Fibroblast of peridontal ligament (primary cell): ENCODE data around the gene SMCR8.
"Not testable (repeated sequence)": the region's sequence is repeated elsewhere in the genome, so short reads cannot be mapped to it uniquely, and the experiment has no call there.

ENCODE experiments used
- DNase-seq: peaks from one replicate; pipeline ENCODE4 v3.0.0-alpha.2; 2010; ENCODE audit errors: extremely low read depth

The SMCR8 gene

DNA sequence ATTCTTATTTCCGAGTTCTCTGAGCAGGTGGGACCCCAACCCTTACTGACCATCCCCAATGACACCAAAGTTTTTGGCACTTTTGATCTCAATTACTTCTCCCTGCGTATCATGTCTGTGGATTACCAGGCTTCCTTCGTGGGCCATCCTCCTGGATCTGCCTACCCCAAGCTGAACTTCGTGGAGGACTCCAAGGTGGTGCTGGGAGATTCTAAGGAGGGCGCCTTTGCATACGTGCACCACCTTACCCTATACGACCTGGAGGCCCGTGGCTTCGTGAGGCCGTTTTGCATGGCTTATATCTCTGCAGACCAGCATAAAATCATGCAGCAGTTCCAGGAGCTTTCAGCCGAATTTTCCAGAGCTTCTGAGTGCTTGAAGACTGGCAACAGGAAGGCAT is 868 bp downstream of the SMCR8 start:
- no peak for DNase-seq

DNA sequence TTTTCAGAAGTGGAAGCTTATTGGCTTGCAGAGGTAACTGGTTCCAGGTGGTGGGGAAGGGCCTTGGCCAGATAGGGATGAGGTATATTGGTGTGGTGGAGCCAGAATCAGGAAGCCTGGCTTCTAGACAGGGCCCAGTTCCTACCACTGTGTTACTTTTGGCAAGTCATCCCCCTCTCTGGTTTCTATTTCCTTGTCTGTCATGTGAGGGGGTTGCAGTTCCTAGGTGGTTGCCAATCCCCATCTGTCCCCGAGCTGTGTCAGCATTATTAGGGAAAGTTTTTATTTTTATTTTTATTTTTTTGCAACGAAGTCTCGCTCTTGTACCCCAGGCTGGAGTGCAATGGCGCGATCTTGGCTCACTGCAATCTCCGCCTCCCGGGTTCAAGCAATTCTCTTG is 3.0 kb downstream of the SMCR8 start:
- no peak for DNase-seq

DNA sequence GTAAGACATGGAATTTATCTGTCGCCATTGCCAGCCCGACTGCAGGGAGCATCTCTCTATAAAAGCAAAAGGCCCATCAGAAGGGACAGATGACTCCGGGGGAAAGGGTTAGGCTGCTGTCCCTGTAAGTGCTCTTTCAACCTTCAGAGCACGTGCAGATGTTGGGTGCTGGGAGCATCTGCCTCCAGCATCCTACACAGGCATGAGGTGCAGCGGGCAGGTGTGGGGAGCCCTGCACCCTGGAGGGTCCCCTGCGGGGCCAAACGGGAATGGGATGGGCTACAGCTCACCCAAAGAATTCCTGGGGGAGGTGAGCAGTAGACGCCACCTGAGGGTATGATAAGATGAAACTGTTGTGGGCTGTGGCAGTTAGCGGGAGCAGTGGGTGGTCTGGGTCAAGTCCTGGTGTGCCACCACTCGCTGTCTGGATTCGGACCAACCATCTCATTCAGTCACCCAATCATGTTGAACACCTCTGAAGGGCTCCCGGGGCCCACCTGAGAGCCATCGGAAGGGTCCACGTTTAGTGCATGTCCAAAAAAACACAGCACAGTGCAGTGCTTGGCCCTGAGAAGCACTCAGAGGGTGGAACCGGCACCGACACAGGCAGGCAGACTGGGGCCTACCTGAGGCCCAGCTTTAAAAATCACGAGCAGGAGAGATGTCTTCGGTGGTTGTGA is 3.8 kb downstream of the SMCR8 start:
- DNase-seq = no peak

DNA sequence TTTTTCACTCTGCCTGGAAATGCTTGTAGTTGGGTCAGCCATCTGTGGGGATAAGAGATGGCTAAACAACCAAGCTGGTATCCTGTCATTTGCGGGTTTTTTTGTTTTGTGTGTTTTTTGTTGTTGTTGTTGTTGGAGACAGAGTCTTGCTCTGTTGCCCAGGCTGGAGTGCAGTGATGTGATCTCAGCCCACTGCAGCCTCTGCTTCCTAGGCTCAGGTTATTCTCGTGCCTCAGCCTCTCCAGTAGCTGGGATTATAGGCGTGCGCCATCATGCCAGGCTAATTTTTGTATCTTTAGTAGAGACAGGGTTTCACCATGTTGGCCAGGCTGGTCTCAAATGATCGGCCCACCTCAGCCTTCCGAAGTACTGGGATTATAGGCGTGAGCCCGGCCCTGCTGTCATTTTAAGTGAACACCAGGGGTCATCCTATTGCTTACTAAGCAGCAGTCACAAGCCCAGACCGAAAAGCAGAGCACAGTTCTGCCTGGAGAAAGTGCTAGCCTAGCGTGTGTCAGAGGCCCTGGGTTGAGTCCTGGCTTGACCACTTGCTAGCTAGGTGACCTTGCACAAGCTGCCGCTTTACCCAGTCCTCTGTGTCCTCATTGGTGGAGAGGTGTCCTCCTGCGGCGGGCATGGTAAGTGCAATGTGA is 4.6 kb downstream of the SMCR8 start:
- DNase-seq = peak; percentile 75

DNA sequence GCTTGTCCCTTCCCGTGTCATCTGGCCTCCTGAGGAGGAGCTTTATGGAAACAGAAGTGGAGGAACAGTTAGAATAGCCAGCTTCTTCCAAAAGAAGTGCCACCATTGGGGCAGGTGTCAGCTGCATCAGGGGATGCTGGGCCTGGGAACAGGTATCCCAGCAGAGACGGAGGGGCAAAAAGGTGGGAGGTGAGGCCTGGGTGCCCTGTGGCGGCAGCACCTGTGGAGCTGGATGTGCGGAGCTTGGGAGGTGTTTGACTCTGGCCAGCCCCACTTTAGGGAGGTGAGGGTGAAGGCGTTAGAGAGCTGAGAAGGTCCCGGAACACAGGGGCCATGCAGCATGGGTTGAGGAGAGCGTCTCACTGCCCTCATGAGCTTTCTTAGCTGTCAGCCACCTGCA is 5.2 kb downstream of the SMCR8 start:
- DNase-seq = no peak

DNA sequence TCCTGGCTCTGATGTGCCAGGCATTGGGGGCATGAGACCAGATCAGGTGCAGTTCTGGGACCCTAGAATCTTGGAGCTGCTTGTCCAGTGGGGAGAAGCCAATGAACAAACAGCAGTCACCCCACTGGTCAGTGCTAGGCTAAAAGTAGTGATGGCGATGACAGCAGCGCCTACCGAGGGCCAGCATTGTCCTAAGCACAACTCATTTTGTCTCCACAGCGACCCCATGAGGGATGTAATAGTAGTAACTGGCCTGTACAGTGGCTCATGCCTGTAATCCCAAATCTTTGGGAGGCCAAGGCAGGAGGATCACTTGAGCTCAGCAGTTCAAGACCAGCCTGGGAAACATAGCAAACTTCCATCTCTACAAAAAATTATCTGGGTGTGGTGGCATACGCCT is 6.2 kb downstream of the SMCR8 start:
- peak; percentile 21 for DNase-seq

DNA sequence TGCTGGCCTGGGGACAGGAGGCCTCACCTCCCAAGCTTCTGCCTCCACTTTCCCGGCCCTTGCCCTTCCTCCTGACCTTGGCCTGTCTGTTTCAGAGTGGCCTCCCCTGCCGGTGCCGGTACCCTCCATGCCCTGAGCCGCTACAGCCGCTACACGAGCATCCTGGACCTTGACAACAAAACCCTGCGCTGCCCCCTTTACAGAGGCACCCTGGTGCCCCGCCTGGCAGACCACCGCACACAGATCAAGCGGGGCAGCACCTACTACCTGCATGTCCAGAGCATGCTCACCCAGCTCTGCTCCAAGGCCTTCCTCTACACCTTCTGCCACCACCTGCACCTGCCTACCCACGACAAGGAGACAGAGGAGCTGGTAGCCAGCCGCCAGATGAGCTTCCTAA is 7.4 kb downstream of the SMCR8 start:
- no peak for DNase-seq

DNA sequence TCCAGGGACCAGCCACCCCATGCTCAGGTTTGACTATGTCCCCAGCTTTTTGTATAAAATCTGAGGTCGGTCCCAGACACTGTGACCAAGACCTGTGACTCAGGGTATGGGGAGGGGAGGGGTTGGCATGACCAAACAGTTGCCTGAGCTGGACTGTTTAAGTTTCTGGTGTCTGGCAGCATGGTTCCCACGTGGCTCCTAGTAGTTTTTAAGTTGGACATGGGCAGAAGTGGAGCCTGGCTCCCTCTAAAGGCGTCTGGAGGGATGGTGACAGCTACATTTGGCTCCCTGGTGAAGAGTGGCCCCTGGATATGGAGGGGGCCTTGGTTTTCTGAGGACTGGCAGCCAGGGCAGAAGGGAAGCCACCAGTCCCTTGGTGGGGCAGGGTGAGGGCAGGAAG is 7.9 kb downstream of the SMCR8 start:
- DNase-seq = peak; percentile 23

DNA sequence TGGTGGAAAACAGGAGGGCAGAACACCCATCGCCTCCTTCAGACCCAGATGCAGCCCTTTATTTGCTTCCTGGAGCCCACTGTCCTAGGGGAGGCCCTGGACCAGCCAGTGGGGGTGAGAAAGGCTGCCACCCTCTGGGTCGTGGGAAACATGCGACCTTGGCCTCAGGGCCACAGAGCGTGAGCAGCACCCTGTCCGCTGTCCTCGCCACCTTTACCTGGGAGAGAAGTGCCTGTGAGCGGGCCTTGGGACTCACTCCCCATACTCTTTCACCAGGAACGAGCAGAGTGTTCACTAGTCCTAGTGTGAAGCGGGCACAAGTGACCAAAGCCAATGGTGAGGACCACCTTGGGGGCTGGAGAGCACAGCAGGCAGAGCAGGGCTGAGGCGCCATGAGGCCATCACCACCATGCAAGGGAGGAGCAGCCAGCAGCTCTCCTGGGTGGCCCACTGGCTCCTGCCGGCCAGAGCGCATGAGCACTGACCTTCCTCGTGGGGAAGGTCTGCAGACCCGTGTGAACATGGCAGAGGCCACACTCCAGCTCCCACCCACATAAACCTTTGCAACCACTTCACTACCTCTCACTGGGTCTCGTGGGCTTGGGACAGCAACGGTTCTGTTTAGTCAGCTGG is 8.5 kb downstream of the SMCR8 start:
- no peak for DNase-seq

DNA sequence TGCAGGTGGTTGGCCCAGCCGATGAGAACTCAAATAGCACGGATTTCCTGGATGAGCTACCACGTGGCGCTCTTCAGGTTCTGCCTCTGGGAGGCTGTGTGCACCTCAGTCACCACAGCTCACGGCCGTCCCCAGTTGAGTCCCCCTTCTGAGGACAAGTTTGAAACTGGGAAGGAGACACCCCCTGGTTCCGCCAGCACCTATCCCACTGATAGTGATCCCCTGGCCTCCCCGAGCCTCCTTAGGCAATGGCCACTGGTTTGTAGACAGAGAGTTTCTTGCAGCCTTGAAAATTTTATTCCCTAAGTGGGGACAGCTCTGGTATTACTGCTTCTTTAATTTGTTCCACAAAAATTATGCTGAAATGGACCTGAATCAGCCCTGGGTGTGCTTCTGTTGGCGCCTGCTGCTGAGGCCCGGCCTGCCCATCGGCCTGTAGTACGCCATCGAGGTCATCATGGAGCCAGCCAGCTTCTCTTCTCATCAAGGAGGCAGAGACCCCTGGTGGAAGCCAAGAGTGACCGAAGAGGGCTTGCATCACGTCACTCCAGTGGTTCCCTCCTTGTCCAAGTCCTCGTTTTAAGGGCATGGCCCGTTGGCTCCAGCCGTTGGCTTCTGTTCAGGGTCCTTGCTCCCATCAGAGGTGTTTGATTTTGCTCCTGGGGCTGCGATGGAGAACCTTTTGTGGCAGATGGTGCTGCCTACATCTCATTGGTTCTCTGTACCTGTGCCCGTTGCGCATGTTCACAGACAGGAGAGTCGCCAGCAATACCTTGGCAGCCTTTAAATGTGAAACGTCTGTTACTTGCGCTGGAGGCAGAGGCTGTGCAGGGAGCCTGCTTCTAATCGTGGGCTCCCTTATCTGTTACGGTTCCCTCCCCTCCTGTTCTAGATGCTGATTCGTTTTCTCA is 9.3 kb downstream of the SMCR8 start:
- DNase-seq = no peak

DNA sequence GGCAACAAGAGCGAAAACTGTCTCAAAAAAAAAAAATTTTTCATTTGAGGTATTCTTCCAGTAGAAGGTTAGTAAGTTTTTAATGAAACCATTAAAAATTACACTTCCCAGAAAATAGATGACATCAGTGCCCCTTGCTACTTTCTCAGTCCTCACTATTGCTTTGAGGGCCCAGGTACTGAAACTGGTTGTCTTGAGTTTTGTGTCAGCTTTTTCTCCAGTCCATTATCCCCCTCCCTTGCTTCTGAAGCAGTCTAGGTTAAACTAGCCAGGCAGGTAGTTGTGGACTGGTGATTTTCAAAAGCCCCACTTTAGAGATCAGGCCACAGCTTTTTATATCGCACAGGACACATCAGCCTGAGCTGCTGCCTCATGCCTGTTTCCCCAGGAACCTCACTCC is 10.9 kb downstream of the SMCR8 start:
- DNase-seq = no peak

DNA sequence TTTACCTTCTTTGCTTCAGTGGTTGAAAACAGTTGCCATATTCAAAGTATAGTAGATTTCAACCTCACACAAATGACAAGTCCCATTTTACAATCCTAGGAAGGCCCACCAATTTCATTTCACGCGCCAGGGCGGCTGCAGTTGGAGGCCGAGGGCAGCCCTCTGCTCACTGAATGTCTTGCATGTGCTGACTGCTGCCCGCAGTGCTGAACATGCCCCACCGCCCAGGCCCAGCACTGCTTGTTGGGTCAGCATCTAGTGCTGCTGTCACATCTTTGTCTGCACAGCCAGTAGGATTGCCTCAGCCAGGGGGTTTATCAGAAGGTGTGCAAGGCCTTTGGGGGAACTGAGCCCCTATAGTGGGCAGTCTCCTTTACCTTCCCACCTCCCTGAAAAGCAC is 11.5 kb downstream of the SMCR8 start:
- DNase-seq = no peak

DNA sequence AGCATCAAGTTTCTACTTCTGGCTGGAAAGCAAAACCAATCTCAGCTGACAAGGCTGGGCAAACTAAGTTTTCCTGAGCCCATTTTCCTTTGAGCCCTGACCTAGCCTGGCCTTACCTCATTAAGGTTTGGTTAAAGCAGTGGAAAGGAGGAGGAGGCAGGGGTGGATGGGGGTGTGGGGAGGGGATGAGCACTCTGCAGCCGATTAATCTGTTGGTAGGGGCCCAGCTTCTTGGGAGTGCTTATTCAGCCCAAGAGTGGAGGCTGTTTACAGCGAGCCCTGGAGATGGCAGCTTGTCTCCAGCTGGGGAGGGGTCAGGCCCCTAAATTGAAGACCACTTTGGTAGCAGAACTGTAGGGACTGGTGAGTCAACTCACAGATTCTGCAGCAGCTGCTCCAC is 12.0 kb downstream of the SMCR8 start:
- peak; percentile 26 for DNase-seq

DNA sequence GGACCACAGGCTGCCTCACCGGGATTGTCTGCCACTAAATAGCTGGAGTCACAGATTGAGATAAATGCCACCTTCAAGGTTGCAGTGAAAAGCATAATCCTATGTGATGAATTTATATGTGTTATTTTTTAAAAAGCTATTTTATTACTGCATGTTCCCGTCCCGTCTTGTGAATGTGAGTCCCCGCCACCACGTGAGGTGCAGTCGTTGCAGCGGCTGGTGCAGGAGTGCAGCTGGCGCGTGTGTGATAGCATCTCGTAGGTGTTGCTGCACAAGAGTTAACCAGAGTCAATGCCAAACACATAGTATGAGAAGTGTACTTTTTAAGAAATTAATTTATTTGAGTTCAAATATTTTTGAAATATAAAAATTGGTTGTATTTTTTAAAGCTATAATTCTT is 12.5 kb downstream of the SMCR8 start:
- no peak for DNase-seq

DNA sequence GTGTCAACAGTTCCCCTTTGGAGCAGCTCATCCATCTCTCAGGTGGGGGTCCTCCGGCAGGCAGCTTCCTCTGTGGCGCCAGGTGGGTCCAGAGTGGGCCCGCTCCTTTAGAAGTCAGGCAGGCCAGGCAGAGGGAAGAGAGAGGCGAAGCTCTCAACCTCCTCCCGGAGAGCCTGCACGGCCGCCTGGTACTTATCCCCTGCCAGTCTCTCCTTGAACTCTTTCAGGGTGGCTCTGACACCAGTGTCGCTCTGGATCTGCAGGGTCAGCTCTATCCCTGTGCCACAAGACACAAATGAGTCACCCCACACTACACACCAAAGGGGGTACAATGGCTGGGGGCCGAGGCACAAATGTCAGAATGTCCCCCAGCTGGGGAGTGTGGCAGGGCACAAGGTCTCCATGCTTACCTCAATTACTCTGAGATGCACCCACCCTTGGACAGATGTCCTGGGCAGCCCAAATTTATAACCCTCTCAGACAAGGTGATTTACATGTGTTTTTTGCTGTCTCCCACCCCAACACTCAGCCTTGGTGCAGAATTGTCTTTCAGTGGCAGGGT is 13.6 kb downstream of the SMCR8 start:
- no peak for DNase-seq

DNA sequence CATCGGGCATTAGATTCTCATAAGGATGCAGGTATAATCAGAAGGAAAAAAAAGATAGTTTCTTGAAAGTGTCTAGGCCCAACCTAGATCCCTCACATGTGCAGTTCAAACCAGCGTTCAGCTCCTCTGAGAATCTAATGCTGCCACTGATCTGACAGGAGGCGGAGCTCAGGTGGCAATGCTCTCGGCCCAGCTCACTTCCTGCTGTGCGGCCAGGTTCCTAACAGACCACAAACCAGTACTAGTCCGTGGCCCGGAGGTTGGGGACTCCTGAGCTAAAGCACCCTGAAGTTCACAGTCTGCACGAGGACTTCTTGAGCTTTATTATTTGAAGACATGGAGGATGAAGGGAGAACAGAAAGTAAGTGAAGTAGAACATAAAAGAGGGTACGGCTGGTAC is 16.8 kb downstream of the SMCR8 start:
- DNase-seq = no peak

DNA sequence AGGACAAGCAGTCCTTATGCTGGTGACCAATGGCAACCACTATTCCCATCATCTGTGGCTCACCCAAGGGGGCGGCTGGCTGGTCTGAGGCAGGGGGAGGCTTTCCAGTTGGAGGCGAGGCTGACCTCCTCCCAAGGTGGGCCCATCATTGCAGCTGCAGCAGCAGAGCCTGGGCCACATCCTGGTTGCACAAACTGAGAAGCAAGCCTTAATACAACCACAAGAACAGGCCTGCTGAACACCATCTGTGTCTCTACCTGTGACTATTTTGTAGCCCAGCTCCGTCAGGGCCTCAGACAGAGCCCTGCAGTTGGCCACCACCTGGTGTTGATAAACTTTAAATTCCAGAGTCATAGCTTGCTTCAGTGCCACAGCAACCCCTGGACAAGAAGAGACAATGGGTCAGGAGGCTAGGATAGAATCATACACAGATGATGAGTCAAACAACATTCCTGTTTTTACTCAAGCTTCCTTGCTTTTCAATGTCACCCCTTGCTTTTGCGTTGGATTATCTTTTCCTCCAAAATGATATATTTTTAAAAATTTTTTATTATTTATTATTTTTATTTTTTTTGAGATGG is 17.9 kb downstream of the SMCR8 start:
- DNase-seq = no peak

DNA sequence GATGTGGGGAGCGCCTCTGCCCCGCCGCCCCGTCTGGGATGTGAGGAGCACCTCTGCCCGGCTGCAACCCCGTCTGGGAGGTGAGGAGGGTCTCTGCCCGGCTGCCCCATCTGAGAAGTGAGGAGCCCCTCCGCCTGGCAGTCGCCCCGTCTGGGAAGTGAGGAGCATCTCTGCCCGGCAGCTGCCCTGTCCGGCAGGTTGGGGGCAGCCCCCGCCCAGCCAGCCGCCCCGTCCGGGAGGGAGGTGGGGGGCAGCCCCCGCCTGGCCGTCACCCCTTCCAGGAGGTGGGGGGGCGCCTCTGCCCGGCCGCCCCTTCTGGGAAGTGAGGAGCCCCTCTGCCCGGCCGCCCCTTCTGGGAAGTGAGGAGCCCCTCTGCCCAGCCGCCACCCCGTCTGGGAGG is 23.1 kb downstream of the SMCR8 start:
- DNase-seq = not testable (repeated sequence)

DNA sequence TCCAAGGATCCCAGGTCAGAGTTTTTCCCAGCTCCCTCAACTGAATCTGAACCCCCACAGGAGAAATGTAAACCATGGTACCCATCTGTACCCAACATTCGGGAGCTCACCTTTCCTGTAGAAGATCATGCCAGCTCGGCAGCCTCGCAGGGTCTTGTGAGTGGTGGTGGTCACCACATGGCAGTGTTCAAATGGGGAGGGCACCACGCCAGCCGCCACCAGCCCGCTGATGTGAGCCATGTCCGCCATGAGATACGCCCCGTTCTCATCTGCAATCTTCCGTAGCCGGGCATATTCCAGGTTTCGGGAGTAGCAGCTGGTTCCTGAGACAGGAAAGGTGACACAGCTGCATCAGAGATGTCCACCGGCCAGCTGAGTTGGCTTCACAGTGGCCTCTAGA is 24.8 kb downstream of the SMCR8 start:
- DNase-seq = no peak

DNA sequence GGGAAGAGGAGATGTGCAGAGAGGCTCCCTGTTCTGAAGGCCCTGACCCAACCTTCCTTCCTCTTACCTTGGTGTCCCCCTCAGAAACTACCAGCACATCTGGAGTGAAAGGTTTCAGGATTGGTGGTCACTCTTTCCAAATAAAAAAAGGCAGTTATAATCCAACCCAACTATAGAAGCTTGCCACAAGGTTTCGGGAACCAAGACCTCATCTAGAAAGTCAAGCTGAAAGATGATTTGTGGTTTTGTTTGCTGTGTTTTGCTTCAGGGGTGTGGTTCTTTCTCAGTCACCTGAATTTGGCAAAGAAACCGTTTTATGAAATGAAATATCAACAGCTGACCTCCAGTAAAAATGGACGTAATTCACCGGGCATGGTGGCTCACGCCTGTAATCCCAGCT is 28.9 kb downstream of the SMCR8 start:
- DNase-seq = no peak

DNA sequence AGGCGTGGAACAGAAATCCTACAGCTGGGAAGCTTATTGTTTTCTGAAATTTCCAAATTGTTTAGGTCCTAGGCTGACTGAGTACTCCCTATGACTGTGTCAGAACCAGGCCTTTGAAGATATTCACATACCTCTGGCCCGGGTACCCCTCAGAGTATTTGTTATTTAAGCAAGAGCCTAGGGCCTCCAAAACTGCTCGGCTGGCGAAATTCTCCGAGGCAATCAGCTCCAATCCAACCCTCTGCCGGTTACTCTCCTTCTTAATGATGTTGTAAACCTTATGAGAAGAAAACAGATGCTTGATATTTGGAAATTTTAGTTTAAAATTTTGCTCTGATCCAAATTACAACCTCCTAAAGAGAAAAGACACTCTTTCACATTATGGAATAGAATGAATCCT is 38.4 kb downstream of the SMCR8 start:
- no peak for DNase-seq

DNA sequence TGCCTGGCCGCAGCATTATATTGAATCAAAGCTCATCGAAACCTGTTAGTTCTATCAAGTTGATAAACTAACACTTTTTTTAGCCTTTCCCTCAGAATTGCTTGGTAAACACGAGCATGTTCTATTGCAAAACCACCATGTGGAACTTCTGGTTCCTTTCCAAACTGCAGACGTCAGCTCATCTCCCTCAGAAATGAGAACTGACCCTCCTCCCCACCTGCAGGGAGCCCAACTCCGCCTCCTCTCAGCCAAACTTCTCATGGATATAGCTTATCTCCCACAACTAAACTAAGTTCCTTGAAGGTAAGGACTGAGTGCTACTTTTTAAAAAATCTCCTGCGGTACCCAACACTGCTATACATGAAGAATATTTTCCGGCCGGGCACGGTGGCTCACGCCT is 41.5 kb downstream of the SMCR8 start:
- peak; percentile 78 for DNase-seq
